Femur (tissue), 1 donor: ENCODE measurements around the gene CMPK2.
"Not testable (repeated sequence)": the region's sequence is repeated elsewhere in the genome, so short reads cannot be mapped to it uniquely, and the experiment has no call there.

ENCODE experiments used
- DNase-seq: peaks from one replicate; pipeline ENCODE4 v3.0.0-alpha.2; 2017

The CMPK2 gene, protein sequence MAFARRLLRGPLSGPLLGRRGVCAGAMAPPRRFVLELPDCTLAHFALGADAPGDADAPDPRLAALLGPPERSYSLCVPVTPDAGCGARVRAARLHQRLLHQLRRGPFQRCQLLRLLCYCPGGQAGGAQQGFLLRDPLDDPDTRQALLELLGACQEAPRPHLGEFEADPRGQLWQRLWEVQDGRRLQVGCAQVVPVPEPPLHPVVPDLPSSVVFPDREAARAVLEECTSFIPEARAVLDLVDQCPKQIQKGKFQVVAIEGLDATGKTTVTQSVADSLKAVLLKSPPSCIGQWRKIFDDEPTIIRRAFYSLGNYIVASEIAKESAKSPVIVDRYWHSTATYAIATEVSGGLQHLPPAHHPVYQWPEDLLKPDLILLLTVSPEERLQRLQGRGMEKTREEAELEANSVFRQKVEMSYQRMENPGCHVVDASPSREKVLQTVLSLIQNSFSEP

DNA sequence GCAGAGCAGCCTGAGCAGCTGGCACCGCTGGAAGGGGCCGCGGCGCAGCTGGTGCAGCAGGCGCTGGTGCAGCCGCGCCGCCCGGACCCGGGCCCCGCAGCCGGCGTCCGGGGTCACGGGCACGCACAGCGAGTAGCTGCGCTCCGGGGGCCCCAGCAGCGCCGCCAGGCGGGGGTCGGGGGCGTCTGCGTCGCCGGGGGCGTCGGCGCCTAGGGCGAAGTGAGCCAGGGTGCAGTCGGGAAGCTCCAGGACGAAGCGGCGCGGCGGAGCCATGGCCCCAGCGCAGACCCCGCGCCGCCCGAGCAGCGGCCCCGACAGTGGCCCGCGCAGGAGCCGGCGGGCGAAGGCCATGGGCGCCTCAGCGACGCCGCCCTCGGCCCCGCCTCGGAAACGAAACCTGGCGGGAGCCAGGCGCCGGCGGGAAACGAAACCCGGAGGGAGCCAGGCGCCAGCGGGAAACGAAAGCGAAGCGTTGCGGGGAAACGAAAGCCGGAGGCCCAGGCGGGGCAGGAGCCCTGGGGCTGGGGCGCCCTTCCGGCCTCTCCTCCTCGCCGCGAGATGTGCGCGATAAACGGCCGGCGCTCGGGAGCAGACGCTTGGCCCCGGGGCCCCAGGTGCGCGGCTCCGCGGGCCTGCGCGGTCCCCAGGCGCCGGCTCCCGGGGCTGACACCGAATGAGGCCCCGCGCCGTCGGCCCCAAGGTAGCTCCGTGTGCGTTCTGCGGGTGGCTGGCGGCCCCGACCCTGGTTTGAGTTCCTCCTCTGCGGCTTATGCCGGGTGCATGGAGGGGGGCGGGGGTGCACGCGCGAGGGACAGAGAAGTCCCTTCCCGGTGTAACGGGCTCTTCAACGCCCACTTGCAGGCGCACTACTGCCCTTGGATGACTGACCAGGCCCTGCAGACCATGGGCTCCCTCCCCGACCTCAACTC lies at the start of gene CMPK2:
TSS of gene CMPK2 (minus strand) at position 562 of the 929 bp plus-strand sequence. CDS start at position 351, 211 bp downstream.
- DNase-seq = peak; percentile 76

DNA sequence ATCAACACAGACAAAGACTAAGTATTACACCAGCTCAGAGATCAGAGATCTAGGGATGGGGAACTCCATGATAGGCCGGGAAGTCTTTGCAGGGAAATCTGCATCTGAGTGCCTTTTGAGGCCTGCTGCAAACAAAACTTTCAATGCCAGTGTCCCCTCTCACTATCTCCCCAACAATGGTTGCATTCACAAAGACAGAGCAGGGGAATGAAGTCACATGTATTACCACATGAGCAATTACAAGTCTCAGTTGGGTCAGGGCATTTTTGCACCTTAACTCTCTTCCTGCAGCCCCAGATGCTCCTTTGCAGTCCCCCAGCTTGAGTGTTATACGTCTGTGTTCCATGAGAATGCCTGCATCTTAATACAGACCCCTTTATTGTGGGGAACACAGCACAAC lies 49.7 kb upstream of the CMPK2 start:
- no peak for DNase-seq

DNA sequence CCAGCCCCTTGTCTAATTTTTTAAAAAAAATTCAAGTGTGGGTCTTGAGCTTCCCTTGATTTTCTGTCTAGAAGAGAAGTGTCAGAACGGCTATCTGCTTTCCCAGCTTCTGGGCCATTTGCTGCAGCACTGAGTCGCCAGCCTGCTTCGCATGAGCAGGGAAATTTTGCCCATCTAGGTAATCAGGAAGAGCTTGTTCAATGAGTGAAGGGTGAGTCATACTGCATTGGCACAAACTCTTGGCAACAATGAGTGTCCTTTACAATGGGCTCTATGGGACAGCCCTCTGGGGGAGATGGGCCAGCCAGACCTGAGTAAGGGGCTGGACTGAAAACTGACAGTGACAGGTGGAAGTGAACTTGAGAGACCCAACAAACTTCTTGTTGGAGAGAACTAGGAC lies 49.1 kb upstream of the CMPK2 start:
- no peak for DNase-seq

DNA sequence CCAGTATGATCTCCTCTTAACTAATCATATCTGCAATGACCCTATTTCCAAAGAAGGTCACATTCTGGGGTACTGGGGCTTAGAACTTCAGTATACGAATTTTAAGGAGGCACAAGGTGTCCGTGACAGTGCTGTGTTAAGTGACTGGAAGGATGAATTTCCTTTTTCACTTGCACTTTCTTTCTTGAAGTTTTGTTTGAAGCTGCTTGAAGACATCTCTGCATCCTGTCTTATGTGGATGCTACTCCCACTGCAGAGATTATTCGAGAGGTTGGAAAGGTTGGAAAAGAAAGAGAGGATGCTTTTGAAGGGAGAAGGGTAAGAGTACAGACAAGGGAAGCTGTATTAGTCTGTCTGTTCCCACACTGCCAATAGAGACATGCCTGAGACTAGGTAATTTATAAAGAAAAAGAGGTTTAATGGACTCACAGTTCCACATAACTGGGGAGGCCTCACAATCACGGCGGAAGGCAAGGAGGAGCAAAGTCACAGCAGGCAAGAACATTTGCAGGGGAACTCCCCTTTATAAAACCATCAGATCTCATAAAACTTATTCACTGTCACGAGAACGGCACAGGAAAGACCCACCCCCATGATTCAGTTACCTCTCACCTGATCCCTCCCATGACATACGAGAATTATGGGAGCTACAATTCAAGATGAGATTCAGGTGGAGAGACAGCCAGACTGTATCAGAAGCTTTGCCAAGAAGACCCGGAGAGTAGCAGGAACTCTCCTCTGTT lies 47.9 kb upstream of the CMPK2 start:
- no peak for DNase-seq

DNA sequence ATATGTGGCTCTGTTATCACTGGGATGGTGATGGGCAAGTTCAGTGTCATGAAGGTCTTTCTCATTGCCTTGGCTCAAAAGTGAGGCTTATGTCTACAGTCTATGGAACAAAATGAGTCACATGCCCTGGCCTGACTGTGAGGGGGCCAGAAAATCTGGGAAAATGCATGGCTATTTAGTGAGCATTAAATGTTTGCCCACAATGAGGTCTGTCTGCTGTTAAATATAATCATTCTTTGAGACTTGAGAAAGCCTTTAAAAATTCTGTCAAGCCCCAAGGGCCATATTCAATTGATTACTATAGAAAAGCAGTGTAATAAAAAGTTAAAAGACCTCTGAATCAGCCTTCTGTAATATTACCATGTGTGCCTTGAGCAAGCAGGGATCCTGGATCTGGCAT lies 46.0 kb upstream of the CMPK2 start:
- no peak for DNase-seq

DNA sequence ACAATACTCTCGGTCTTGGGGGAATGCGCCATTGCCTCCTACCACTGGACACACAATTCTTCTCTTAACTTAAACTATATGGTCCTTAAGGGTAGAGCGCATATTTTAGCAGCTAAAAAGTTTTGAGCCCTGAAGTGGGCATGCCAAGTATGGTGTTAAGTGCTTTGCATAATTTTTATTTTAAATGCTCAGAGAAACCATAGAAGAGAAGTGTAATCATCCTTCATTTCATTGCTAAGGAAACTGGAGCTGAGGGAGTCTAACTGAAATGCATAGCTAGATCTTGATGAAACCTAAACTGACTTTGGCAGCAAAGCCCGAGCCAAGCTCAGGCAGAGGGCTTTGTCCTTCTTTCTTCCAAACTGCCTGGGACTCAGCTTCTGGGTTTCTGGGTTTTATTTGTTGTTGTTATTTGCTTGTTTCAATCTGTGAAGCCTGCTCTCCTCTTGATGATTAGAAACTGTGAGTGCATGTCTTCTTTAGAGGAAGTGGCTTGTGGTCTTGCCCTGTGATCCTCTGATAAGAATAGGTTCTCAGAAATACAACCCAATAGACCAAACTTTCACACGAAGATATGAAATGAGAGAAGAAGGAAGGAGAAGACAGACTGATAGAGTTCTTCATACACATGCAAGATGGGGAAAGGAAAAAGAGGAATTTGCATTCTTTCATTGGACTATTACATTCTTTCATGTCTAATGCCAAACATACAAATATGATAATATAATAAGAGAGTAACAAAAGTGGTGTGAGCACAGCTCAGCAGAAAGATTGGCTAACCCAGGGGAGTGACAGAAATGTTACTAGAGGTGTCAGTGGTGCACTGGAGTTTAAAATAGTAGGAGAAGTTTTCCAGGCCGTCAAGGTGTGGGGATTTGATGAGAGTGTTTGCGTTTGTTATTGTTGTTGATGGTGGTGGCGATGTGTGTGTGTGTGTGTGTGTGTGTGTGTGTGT lies 44.0 kb upstream of the CMPK2 start:
- no peak for DNase-seq

DNA sequence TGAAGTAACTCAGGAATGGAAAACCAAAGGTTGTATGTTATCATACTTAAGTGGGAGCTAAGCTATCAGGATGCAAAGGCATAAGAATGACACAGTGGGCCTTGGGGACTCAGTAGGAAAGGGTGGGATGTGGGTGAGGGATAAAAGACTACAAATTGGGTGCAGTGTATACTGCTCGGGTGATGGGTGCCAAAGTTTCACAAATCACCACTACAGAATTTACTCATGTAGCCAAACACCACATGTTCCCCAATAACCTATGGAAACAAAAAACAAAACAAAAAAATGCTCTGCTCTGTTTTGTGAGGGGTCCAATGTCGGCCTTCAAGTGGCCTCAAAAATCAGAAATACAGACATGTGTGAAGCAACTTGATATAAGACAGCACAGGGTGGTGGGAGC lies 42.6 kb upstream of the CMPK2 start:
- DNase-seq = no peak

DNA sequence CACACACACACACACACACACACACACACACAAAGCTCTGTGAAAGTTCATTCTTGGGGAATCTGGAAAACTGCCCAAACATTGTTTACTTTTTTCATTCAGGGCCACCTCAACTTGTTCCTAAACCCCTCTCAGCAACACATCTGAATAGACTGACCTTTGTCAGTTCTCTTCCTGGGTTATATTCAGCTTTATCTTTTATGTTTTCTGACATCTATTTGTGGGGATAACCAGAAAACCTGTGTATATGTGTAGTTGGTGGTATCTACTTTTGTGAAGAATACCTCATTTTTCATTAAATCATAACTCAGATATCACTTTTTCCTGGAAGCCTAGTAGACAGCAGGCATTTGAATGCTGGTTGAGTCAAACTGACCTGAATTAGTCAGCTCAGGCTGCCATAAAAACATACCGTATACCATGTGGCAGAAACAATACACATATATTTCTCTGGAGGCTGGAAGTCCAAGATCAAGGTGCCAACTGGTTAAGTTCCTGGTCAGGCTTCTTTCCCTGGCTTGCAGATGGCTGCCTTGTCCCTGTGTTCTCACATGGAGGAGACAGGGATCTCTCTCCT lies 40.5 kb upstream of the CMPK2 start:
- no peak for DNase-seq

DNA sequence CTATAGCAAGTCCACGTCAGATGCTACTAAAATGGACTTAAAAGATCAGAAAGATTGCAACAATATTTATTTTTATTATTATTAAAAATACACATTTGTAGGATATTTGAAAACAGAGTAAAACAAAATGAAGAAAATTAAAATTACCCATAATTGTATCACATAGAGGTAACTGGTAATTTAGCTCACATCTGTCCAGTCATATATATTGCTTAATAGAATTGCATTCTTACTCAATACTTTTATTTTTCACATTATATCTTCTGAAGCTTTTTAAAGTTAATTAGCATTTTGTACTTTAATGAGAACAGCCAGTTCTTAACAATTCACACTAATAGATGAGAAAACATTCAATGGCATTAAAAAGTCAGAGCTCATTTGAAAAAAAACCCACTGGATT lies 40.0 kb upstream of the CMPK2 start:
- DNase-seq = no peak

DNA sequence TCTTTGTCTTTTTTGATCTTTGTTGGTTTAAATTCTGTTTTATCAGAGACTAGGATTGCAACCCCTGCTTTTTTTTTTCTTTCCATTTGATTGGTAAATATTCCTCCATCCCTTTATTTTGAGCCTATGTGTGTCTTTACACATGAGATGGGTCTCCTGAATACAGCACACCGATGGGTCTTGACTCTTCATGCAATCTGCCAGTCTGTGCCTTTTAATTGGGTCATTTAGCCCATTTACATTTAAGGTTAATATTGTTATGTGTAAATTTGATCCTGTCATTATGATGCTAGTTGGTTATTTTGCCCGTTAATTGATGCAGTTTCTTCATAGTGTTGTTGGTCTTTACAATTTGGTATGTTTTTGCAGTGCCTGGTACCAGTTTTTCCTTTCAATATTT lies 36.9 kb upstream of the CMPK2 start:
- not testable (repeated sequence) for DNase-seq

DNA sequence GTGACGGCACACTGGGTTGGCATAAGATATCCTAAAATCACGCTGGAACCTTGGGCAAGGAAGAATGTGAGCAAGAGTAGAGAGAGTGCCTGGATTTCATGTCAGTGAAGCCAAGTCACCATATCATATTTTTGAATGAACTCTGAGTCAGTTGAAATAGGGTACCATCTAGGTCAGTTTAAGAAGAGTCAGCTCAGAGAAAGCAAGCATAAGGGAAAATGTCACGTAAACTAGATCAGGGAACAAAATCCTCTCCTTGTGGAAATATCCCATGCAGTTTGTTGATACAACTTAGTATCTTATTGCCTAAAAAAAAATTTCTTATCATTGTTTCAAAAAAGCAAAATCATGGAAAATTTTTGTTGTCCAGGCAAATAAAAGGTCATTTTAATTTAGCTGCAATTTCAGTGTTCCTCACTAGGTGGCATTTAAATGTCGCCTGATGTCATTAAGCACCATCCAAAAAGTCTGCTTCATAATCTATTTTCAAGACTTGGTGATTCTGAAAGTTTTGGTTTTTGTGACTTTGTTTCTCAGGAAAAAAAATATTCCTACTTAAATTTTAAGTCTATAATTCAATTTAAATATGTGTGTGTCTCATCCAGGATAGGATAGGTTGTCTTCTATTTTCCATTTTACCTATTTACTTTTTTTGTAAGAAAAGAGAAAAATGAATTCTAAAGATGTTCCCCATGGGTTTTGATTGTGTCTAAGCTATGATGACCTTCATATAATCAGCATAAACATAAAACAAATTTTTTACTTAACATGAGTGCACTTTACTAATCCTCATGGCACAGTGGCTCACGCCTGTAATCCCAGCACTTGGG lies 31.4 kb upstream of the CMPK2 start:
- no peak for DNase-seq

DNA sequence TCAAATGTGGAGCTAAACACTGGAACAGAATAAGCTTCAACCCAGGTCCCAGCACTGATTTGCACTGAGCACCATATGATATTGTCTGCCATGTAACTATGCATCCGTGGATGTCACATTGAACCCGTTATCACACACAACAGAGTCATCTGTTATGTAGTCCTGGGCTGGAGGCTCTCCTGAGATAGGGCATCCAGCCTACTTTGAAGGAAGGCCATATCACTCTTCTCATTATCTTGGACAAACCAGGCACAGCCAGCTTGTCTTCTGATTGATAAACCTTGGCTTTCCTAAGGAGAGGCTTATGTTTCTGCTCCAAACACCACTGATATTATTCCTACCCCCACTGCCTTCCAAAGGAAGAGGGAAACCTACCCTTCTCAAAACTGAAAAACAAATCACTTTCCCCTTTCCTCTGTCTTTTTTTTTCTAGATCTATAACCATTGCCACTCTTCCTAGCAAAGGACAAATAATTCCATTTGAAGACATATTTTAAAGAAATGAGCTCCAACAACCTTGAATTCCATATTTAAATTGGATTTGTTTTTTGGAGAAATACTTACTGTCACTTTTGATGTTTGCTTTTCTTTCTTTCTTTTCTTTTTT lies 28.3 kb upstream of the CMPK2 start:
- DNase-seq = no peak

DNA sequence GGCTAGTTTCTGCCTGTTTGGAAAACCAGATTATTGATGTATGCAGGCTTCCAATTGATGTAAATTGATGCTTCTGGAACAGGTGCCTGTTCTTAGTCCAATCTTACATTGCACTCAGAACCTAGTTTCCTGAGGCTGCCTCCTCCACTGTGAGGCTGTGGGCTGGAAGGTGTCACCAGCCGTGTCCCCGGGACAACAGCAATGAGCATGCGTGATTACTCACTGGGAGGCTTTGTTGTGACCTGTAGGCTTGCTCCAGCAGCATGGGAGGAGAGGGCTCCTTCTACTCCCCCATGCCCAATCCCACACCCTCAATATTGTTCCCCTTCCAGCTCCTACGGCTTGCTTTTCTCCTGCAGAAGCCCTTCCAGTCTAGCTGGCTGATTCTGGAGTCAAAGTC lies 23.0 kb upstream of the CMPK2 start:
- DNase-seq = no peak

DNA sequence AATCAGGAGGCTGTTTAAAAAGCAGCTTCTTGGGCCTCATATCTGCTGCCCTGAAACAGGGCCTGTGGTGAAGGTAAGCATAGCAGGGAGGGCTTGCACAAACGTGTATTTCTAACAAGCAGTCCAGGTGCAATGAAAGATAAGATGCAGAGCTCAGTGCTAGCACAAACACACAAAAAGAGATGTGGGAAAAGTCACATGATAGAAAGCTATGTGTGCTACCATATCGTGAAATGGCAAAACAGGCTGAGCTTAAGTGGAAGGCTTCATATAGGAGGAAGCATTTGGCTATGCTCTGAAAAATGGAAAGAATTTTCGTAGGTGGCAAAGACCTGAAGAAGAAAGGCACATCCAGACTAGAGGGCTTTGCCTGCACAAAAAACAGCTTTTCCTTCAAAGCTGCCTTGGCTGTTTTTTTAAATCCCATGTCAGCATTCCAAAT lies 22.1 kb upstream of the CMPK2 start:
- DNase-seq = no peak

DNA sequence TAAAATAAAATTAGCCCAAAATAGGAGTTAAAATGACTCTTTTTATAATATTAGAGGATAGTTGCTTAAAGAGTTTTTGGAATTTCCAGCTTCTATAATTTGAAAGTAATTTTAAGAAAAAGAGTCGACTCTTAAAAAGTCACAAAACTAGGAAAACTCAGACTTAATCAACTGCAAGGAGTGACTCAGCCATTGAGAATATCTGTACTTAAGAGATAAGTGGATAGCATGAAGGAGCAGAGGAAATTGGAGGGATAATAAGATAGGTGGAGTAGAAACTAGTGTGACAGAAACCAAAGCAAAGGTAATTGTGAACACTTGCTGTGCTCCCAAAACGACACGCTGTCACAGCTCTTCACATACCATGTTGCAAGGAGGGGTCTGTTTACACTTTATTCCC lies 20.3 kb upstream of the CMPK2 start:
- DNase-seq = no peak

DNA sequence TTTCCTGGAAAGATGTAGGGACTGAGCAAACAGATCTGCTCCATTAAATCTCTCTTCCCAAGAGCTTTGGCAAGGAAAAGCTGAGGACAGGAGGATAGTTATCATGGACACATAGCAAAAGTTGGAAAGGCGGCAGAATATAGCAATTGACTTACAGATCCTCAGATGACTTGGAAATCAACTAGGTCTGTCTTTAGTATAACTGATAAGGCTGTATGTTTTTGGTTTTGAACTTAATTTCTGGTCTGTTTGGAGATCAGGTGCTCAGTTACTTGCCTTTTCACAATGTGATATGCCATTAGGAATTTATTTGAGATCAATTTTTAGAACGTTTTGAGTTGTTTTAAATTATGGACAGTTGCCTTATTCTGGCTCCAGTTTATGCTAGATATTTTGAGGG lies 19.8 kb upstream of the CMPK2 start:
- DNase-seq = no peak

DNA sequence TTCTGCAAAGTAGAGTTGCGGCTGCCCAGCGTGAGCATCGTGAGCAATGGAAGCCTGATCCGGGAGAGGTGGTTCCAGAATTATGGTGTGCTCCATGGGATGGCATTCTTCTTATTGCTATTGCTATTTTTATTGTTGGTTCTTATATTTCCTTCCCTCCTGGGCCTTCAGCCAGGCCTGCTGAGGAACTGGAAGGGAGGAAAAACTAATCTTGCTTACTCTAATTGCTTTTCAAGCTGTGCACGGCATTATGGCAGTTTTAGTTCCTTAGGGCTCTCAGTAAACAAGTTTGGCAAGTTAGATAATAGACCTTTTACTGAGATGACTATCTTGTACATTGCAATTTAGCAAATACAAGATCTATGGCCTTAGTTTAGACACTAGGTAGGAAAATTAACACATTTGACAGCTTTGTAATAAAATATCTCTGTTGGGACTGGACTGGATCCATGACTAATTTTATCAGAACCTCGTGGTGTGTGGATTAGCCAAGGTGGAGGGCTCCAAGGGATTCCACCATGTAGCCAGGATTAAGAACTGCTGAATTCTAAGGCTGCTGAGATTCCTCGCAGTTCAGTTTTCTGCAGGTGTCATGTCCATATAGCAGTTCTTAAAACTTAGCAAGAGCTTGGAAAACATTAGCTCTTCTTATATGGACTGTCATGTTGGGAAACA lies 17.9 kb upstream of the CMPK2 start:
- peak; percentile 63 for DNase-seq

DNA sequence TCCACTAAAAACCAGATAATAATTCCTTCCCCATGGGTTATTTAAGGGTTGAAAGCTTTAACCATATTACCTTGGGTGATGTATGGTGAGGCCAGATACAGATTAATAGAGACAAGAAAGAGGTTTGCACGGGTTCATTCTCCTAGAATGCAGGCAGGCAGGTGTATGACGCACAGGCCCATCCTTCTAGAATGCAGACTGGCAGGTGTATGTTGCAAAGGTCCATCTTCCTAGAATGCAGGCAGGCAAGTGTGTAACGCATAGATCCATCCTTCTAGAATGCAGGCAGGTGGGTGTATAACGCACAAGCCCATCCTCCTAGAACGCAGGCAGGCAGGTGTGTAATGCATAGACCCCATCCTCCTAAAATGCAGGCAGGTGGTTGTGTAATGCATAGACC lies 15.8 kb upstream of the CMPK2 start:
- no peak for DNase-seq

DNA sequence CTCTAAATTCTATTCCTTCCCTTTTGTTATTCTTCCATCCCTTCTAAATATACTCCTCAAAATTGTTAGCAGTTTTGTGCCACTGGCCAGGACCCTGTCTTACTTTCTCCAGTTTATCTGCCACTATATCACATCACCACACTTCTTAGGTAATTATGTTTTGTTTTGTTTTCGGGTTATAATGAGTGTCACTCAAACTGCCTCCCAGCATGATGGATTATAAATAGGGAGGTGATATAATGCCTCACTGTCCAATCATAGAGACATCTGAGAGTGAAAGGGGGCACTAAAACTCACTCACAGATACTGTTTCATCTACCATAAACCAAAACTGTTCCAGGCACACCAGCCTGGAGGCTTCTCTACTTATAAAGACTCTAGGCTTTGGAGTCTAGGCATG lies 15.3 kb upstream of the CMPK2 start:
- DNase-seq = no peak
